CD14-positive monocyte (primary cell): ENCODE data around the gene BET1L. TPM values are rescaled to one million over a fixed set of nuclear protein-coding genes. Genes with fewer than 3 reads are reported as not detected.
A peak's percentile ranks its signal among the peaks of the same experiment; 100 is the strongest.

Experiments
- DNase-seq, 3 donors: peaks; one replicate each; pipeline ENCODE4 v3.0.0-alpha.2; 2011 to 2022
- H2AFZ ChIP-seq: 2 replicates; pipeline ENCODE4 v1.6.0; 2012; ENCODE audit warnings: mild to moderate bottlenecking, low read depth, low read length, inconsistent platforms; ENCODE audit not compliant: insufficient read depth, poor library complexity, severe bottlenecking
- H3K27ac ChIP-seq, 2 donors: 1 replicate in 1 of 2; 2 replicates in 1 of 2; pipeline ENCODE4 v1.5.1; 2012 to 2013; ENCODE audit warnings: low read length in 2 of 2, control low read depth in 1 of 2, inconsistent platforms in 1 of 2, low read depth in 1 of 2, mild to moderate bottlenecking in 1 of 2
- H3K27me3 ChIP-seq, 2 donors: one replicate each; pipeline versions ENCODE4 v1.6.0 to v1.6.1; 2011 to 2013; ENCODE audit warnings: low read length in 2 of 2; ENCODE audit not compliant: control insufficient read depth in 2 of 2, insufficient read depth in 2 of 2
- H3K36me3 ChIP-seq, 2 donors: replicated peaks in 1 of 2; 1 replicate in 1 of 2; 2 replicates in 1 of 2; pipeline versions ENCODE4 v1.5.1 to v1.6.1; 2012 to 2013; ENCODE audit warnings: low read length in 2 of 2, control low read depth in 1 of 2, inconsistent platforms in 1 of 2, mild to moderate bottlenecking in 1 of 2; ENCODE audit not compliant: insufficient read depth in 2 of 2, control insufficient read depth in 1 of 2
- H3K4me1 ChIP-seq, 2 donors: 1 replicate in 1 of 2; 2 replicates in 1 of 2; pipeline versions ENCODE4 v1.5.1 to v1.6.1; 2012 to 2013; ENCODE audit warnings: low read length in 2 of 2, control low read depth in 1 of 2, inconsistent platforms in 1 of 2, mild to moderate bottlenecking in 1 of 2, moderate library complexity in 1 of 2; ENCODE audit not compliant: insufficient read depth in 2 of 2, control insufficient read depth in 1 of 2
- H3K4me2 ChIP-seq: replicated peaks from 2 replicates; pipeline ENCODE3; 2012; ENCODE audit warnings: low read length, moderate library complexity, mild to moderate bottlenecking; ENCODE audit not compliant: poor library complexity, severe bottlenecking; ENCODE audit errors: extremely low read depth
- H3K4me3 ChIP-seq, 3 experiments: fragments of 200-600 bp in 1 of 3; sonication (generic) in 1 of 3; replicated peaks in 1 of 3; 1 replicate in 2 of 3; 2 replicates in 1 of 3; pipeline ENCODE4 v1.5.1; 2011 to 2013; ENCODE audit warnings: low read length in 3 of 3, mild to moderate bottlenecking in 3 of 3, control low read depth in 2 of 3, low read depth in 2 of 3, inconsistent platforms in 1 of 3, moderate library complexity in 1 of 3
- H3K79me2 ChIP-seq: 2 replicates; pipeline ENCODE4 v1.6.0; 2012; ENCODE audit warnings: mild to moderate bottlenecking, control low read depth, inconsistent platforms, low read length, moderate library complexity; ENCODE audit not compliant: insufficient read depth
- H3K9ac ChIP-seq: 2 replicates; pipeline ENCODE4 v1.6.0; 2017; ENCODE audit warnings: low read length, mild to moderate bottlenecking; ENCODE audit not compliant: insufficient read depth, poor library complexity, severe bottlenecking
- H3K9me3 ChIP-seq, 2 donors: replicated peaks in 1 of 2; 1 replicate in 1 of 2; 2 replicates in 1 of 2; pipeline versions ENCODE4 v1.5.1 to v1.6.1; 2012 to 2013; ENCODE audit warnings: low read length in 2 of 2, control low read depth in 1 of 2; ENCODE audit not compliant: control insufficient read depth in 1 of 2, insufficient read depth in 1 of 2
- H4K20me1 ChIP-seq: 2 replicates; pipeline ENCODE4 v1.6.0; 2012; ENCODE audit warnings: mild to moderate bottlenecking, low read length, control low read depth, moderate library complexity; ENCODE audit not compliant: insufficient read depth
- H3K27ac Mint-ChIP-seq, 7 donors: one replicate each; pipeline ENCODE4 v1.8.0; 2020; ENCODE audit warnings: mild to moderate bottlenecking in 7 of 7, mixed read lengths in 7 of 7, moderate library complexity in 6 of 7, inconsistent platforms in 2 of 7
- H3K27me3 Mint-ChIP-seq, 3 donors: one replicate each; pipeline ENCODE4 v1.8.0; 2021 to 2022; ENCODE audit warnings: low read depth in 3 of 3, mild to moderate bottlenecking in 3 of 3, mixed read lengths in 3 of 3, moderate library complexity in 3 of 3, inconsistent platforms in 1 of 3
- H3K36me3 Mint-ChIP-seq, 2 donors: one replicate each; pipeline ENCODE4 v1.8.0; 2020; ENCODE audit warnings: mixed read lengths in 2 of 2, inconsistent platforms in 1 of 2, mild to moderate bottlenecking in 1 of 2
- H3K4me1 Mint-ChIP-seq: one replicate; pipeline ENCODE4 v1.8.0; 2020; ENCODE audit warnings: mild to moderate bottlenecking, mixed read lengths
- H3K4me3 Mint-ChIP-seq, 2 donors: one replicate each; pipeline ENCODE4 v1.8.0; 2020; ENCODE audit warnings: mild to moderate bottlenecking in 2 of 2, mixed read lengths in 2 of 2, moderate library complexity in 1 of 2
- H3K9me3 Mint-ChIP-seq, 7 donors: one replicate each; pipeline ENCODE4 v1.8.0; 2020 to 2022; ENCODE audit warnings: mixed read lengths in 7 of 7, mild to moderate bottlenecking in 6 of 7, moderate library complexity in 6 of 7, inconsistent platforms in 2 of 7
- CTCF ChIP-seq: fragments of 200-600 bp; IDR thresholded peaks from one replicate; pipeline ENCODE4 v1.8.0; 2022; ENCODE audit warnings: antibody characterized with exemption, mild to moderate bottlenecking
- WGBS: methylation state at CpG from one replicate; pipeline ENCODE4 v1.1.5; 2013; ENCODE audit warnings: missing lambda C conversion rate; ENCODE audit not compliant: insufficient coverage; 5-methylcytosine and 5-hydroxymethylcytosine counted together
- intact Hi-C, 2 donors: fragments of 100-400 bp; cut with micrococcal nuclease; formaldehyde crosslinking; loops; one replicate each; pipeline versions ENCODE4 v1.15.0 to v1.15.1; 2023
- polyA plus RNA-seq, 3 donors: library from polyadenylated mRNA; depleted of rRNA in 1 of 3; unstranded in 2 of 3; stranded (reverse) in 1 of 3; fragments of 300-500 nt in 2 of 3; fragments of >200 nt in 1 of 3; fragmentation: Illumina TruSeq in 2 of 3; gene quantifications; 1 replicate in 2 of 3; 2 replicates in 1 of 3; pipeline ENCODE4 v1.2.3, GENCODE V29; 2012 to 2021

Gene BET1L
- polyA plus RNA-seq, 3 donors = 9.5 to 37.3 (median 29.3) TPM

GRCh38 chr11:218815-219593 lies 11.8 kb upstream of the BET1L start:
- Histone ChIP-seq H3K27ac (no peak overlapping the region), H3K9ac (no peak overlapping the region), H3K79me2 (no peaks in the 10 kb centered on the region), H3K27me3 (no peaks in the 10 kb centered on the region), H2AFZ (no peak overlapping the region), H4K20me1 (peaks cover 13% of the 10 kb centered on the region), H3K9me3 (no peaks in the 10 kb centered on the region), H3K4me2 (no peak overlapping the region), H3K36me3 (peaks cover 24% of the 10 kb centered on the region in 2 donors), H3K4me1 (no peaks in the 10 kb centered on the region), H3K4me3 (no peak overlapping the region)
- H3K27me3 Mint-ChIP-seq = peaks cover 0 to 2% (median 0%) of the 10 kb centered on the region in 3 donors
- TF ChIP-seq CTCF = no peak
- peak overlapping the region in 1 of 7 donors; percentile 10 for H3K27ac Mint-ChIP-seq
- intact Hi-C loops = no loop called here
- no peak overlapping the region for H3K4me3 Mint-ChIP-seq
- peaks cover 1% of the 10 kb centered on the region for H3K4me1 Mint-ChIP-seq
- no peaks in the 10 kb centered on the region for H3K9me3 Mint-ChIP-seq
- peaks cover 38 to 43% of the 10 kb centered on the region in 2 donors for H3K36me3 Mint-ChIP-seq
- 92% methylated on average over 24 of the region's 29 CpGs for WGBS
- DNase-seq = no peak

GRCh38 chr11:217704-218103 lies 10.5 kb upstream of the BET1L start:
- Mint-ChIP-seq H3K27ac (no peak overlapping the region), H3K36me3 (peaks cover 42 to 48% of the 10 kb centered on the region in 2 donors), H3K4me3 (no peak overlapping the region), H3K4me1 (peaks cover 1% of the 10 kb centered on the region), H3K27me3 (peaks cover 0 to 2% (median 0%) of the 10 kb centered on the region in 3 donors), H3K9me3 (no peaks in the 10 kb centered on the region)
- Histone ChIP-seq H3K27ac (no peak overlapping the region), H3K9ac (no peak overlapping the region), H3K79me2 (no peaks in the 10 kb centered on the region), H3K4me2 (no peak overlapping the region), H3K36me3 (peaks cover 33 to 37% of the 10 kb centered on the region in 2 donors), H3K9me3 (no peaks in the 10 kb centered on the region), H3K4me1 (no peaks in the 10 kb centered on the region), H3K27me3 (no peaks in the 10 kb centered on the region), H3K4me3 (no peak overlapping the region), H2AFZ (no peak overlapping the region), H4K20me1 (peaks cover 19% of the 10 kb centered on the region)
- WGBS = 100% methylated on average over 1 of the region's 3 CpGs
- intact Hi-C loops = no loop called here
- DNase-seq = no peak
- no peak for TF ChIP-seq CTCF
